Measurements from ENCODE around the gene CNTNAP1.

CNTNAP1 gene

GRCh38 chr17:42683407-42684034 lies 1.2 kb downstream of the CNTNAP1 start:
- no peak for TF ChIP-seq CTCF (conservative IDR thresholded peaks at IDR 0.05; ENCODE audit: low read depth, low read length)
- no peak for DNase-seq (ENCODE audit: low read depth)
- no peak overlapping the region for H3K4me3 ChIP-seq (ENCODE audit: low read length)

- DNase-seq (ENCODE audit: low read depth): no peak
- H3K4me3 ChIP-seq (ENCODE audit: low read length): no peak overlapping the region
- no peak for TF ChIP-seq CTCF (conservative IDR thresholded peaks at IDR 0.05; ENCODE audit: low read depth, low read length)
Observed at GRCh38 chr17:42684929-42685556, 2.7 kb downstream of the CNTNAP1 start.

GRCh38 chr17:42685831-42686230 lies 3.5 kb downstream of the CNTNAP1 start:
- TF ChIP-seq CTCF (conservative IDR thresholded peaks at IDR 0.05; ENCODE audit: low read depth, low read length): no peak
- H3K4me3 ChIP-seq (ENCODE audit: low read length): no peak overlapping the region
- no peak for DNase-seq (ENCODE audit: low read depth)

GRCh38 chr17:42686520-42687128 lies 4.3 kb downstream of the CNTNAP1 start:
- TF ChIP-seq CTCF (conservative IDR thresholded peaks at IDR 0.05; ENCODE audit: low read depth, low read length): no peak
- no peak for DNase-seq (ENCODE audit: low read depth)
- H3K4me3 ChIP-seq (ENCODE audit: low read length): no peak overlapping the region

GRCh38 chr17:42687707-42688320 lies 5.5 kb downstream of the CNTNAP1 start:
- no peak overlapping the region for H3K4me3 ChIP-seq (ENCODE audit: low read length)
- no peak for DNase-seq (ENCODE audit: low read depth)
- no peak for TF ChIP-seq CTCF (conservative IDR thresholded peaks at IDR 0.05; ENCODE audit: low read depth, low read length)

- no peak for TF ChIP-seq CTCF (conservative IDR thresholded peaks at IDR 0.05; ENCODE audit: low read depth, low read length)
- H3K4me3 ChIP-seq (ENCODE audit: low read length): no peak overlapping the region
- no peak for DNase-seq (ENCODE audit: low read depth)
Observed at GRCh38 chr17:42690596-42690995, 8.3 kb downstream of the CNTNAP1 start.
